HL-60 (cell line): ENCODE data around the gene OGDH.

Experiments used
- GABPA ChIP-seq: IDR thresholded peaks from 2 replicates; pipeline ENCODE4 v1.6.1; 2012; ENCODE audit warnings: low read depth
- POLR2AphosphoS5 ChIP-seq: IDR thresholded peaks from 2 replicates; pipeline ENCODE4 v1.6.1; 2012; ENCODE audit warnings: low read depth
- SPI1 ChIP-seq: IDR thresholded peaks from 2 replicates; pipeline ENCODE4 v1.6.1; 2012; ENCODE audit warnings: low read depth, mild to moderate bottlenecking, borderline replicate concordance
- TF ChIP-seq, protein P1 (sequence below): IDR thresholded peaks from one replicate; pipeline ENCODE4 v1.5.1; 2011; ENCODE audit warnings: low read length, control low read depth, inconsistent platforms; ENCODE audit not compliant: insufficient read depth
- TF ChIP-seq, protein P2 (sequence below): IDR thresholded peaks from 2 replicates; pipeline ENCODE4 v1.6.1; 2012; ENCODE audit warnings: low read depth; ENCODE audit not compliant: insufficient replicate concordance

- TF ChIP-seq, protein P1, sequence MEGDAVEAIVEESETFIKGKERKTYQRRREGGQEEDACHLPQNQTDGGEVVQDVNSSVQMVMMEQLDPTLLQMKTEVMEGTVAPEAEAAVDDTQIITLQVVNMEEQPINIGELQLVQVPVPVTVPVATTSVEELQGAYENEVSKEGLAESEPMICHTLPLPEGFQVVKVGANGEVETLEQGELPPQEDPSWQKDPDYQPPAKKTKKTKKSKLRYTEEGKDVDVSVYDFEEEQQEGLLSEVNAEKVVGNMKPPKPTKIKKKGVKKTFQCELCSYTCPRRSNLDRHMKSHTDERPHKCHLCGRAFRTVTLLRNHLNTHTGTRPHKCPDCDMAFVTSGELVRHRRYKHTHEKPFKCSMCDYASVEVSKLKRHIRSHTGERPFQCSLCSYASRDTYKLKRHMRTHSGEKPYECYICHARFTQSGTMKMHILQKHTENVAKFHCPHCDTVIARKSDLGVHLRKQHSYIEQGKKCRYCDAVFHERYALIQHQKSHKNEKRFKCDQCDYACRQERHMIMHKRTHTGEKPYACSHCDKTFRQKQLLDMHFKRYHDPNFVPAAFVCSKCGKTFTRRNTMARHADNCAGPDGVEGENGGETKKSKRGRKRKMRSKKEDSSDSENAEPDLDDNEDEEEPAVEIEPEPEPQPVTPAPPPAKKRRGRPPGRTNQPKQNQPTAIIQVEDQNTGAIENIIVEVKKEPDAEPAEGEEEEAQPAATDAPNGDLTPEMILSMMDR: no peak
- no peak for TF ChIP-seq POLR2AphosphoS5
- no peak for TF ChIP-seq GABPA
- TF ChIP-seq, protein P2, sequence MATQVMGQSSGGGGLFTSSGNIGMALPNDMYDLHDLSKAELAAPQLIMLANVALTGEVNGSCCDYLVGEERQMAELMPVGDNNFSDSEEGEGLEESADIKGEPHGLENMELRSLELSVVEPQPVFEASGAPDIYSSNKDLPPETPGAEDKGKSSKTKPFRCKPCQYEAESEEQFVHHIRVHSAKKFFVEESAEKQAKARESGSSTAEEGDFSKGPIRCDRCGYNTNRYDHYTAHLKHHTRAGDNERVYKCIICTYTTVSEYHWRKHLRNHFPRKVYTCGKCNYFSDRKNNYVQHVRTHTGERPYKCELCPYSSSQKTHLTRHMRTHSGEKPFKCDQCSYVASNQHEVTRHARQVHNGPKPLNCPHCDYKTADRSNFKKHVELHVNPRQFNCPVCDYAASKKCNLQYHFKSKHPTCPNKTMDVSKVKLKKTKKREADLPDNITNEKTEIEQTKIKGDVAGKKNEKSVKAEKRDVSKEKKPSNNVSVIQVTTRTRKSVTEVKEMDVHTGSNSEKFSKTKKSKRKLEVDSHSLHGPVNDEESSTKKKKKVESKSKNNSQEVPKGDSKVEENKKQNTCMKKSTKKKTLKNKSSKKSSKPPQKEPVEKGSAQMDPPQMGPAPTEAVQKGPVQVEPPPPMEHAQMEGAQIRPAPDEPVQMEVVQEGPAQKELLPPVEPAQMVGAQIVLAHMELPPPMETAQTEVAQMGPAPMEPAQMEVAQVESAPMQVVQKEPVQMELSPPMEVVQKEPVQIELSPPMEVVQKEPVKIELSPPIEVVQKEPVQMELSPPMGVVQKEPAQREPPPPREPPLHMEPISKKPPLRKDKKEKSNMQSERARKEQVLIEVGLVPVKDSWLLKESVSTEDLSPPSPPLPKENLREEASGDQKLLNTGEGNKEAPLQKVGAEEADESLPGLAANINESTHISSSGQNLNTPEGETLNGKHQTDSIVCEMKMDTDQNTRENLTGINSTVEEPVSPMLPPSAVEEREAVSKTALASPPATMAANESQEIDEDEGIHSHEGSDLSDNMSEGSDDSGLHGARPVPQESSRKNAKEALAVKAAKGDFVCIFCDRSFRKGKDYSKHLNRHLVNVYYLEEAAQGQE: no peak
- TF ChIP-seq SPI1: no peak
Measured at GRCh38 chr7:44609829-44610228, 3.4 kb downstream of the OGDH start.
